PC-9 (cell line): ENCODE measurements around the gene ZNF688. TPM values are rescaled to one million over a fixed set of nuclear protein-coding genes. Genes with fewer than 3 reads are reported as not detected.
"Not testable (repeated sequence)": the region's sequence is repeated elsewhere in the genome, so short reads cannot be mapped to it uniquely, and the experiment has no call there.

Experiments
- BruUV-seq: library from RNA; stranded (reverse); fragments of 400-500 nt; replicated peaks from 2 replicates; lab custom pipeline; 2021; lab: Mats Ljungman, UMichigan
- CTCF ChIA-PET: fragments of 300-600 bp; sonication (Branson Sonifier 250); formaldehyde crosslinking; loops from one replicate; lab custom pipeline; 2022; ENCODE audit warnings: antibody characterized with exemption; lab: Charles Lee
- POLR2A ChIA-PET: fragments of 300-600 bp; sonication (Branson Sonifier 250); formaldehyde crosslinking; loops from one replicate; lab custom pipeline; 2022; ENCODE audit warnings: antibody characterized with exemption; ENCODE audit not compliant: unreplicated experiment; lab: Charles Lee
- DNase-seq, 2 experiments: peaks; one replicate each; pipeline versions ENCODE4 v3.0.0 to v3.0.0-alpha.2; 2015 to 2022; ENCODE audit warnings: mixed read lengths in 1 of 2
- H2AFZ ChIP-seq: fragments of 200-600 bp; sonication (generic); 2 replicates; pipeline ENCODE4 v1.8.1; 2017; ENCODE audit warnings: antibody characterized with exemption
- H3F3A ChIP-seq: fragments of 200-600 bp; sonication (generic); 2 replicates; pipeline ENCODE4 v1.8.1; 2017; ENCODE audit warnings: antibody characterized with exemption, mild to moderate bottlenecking, low read depth; ENCODE audit not compliant: insufficient read depth
- H3K27ac ChIP-seq: fragments of 200-600 bp; sonication (generic); 2 replicates; pipeline ENCODE4 v1.6.1; 2016; ENCODE audit warnings: mixed run types
- H3K27me3 ChIP-seq: fragments of 200-600 bp; sonication (generic); 2 replicates; pipeline ENCODE4 v1.6.1; 2016; ENCODE audit warnings: low read depth, mixed run types; ENCODE audit not compliant: insufficient read depth
- H3K36me3 ChIP-seq: fragments of 200-600 bp; sonication (generic); 2 replicates; pipeline ENCODE4 v1.6.1; 2016; ENCODE audit warnings: low read depth, mixed run types
- H3K4me1 ChIP-seq: fragments of 200-600 bp; sonication (generic); replicated peaks from 2 replicates; pipeline ENCODE4 v1.6.1; 2016; ENCODE audit warnings: mixed run types; ENCODE audit not compliant: insufficient read depth
- H3K4me2 ChIP-seq: fragments of 200-600 bp; sonication (generic); 2 replicates; pipeline ENCODE4 v1.6.1; 2017; ENCODE audit warnings: mixed run types
- H3K4me3 ChIP-seq: fragments of 200-600 bp; sonication (generic); 2 replicates; pipeline ENCODE4 v1.6.1; 2016; ENCODE audit warnings: mixed run types
- H3K79me2 ChIP-seq: fragments of 200-600 bp; sonication (generic); 2 replicates; pipeline ENCODE4 v1.6.1; 2017; ENCODE audit warnings: low read depth, mixed run types
- H3K9me2 ChIP-seq: fragments of 200-600 bp; sonication (generic); 2 replicates; pipeline ENCODE4 v1.8.1; 2017; ENCODE audit warnings: mild to moderate bottlenecking; ENCODE audit not compliant: insufficient read depth
- H3K9me3 ChIP-seq: fragments of 200-600 bp; sonication (generic); 2 replicates; pipeline ENCODE4 v1.8.1; 2016; ENCODE audit warnings: low read depth; ENCODE audit not compliant: insufficient read depth
- H4K20me1 ChIP-seq: fragments of 200-600 bp; sonication (generic); 2 replicates; pipeline ENCODE4 v1.8.1; 2017; ENCODE audit not compliant: insufficient read depth
- CTCF ChIP-seq: fragments of 200-600 bp; sonication (generic); conservative IDR thresholded peaks from 2 replicates; pipeline ENCODE4 v1.6.1; 2017; ENCODE audit warnings: mixed run types, antibody characterized with exemption, mild to moderate bottlenecking, moderate library complexity
- EZH2 ChIP-seq: fragments of 200-600 bp; sonication (generic); IDR thresholded peaks from 2 replicates; pipeline ENCODE4 v1.8.0; 2017; ENCODE audit warnings: antibody characterized with exemption, low read depth
- intact Hi-C: fragments of 100-400 bp; cut with micrococcal nuclease; formaldehyde crosslinking; loops from one replicate; pipeline ENCODE4 v1.10.0; 2022; ENCODE audit not compliant: unreplicated experiment
- total RNA-seq: library from RNA; stranded (reverse); gene quantifications from 2 replicates; pipeline ENCODE4 v1.2.3, GENCODE V29; 2021

Gene ZNF688
- total RNA-seq, 1 experiment from 2014 or later, result 13.1 TPM

- ChIA-PET CTCF (no interaction called here), POLR2A (interaction anchor here (0.7 kb wide), 1 partner anchor 102 kb away, joined by 7 read pairs; no protein-coding TSS in a partner anchor)
- TF ChIP-seq EZH2 (no peak), CTCF (no peak)
- no peak overlapping the region for H3K4me2 ChIP-seq
- H3K27ac ChIP-seq, result no peak overlapping the region
- H3K79me2 ChIP-seq, result no peaks in the 10 kb centered on the region
- DNase-seq, result no peak
- intact Hi-C loops, result no loop called here
- H3K4me1 ChIP-seq, result 0 out of 2 replicates have a peak, but pooled peaks cover 8% of the 10 kb centered on the region
- H3K9me2 ChIP-seq, result no peaks in the 10 kb centered on the region
- BruUV-seq, result no TSS peak
- H3K9me3 ChIP-seq, result no peaks in the 10 kb centered on the region
- no peak overlapping the region for H3K4me3 ChIP-seq
- no peaks in the 10 kb centered on the region for H3K27me3 ChIP-seq
- no peak overlapping the region for H2AFZ ChIP-seq
- no peaks in the 10 kb centered on the region for H4K20me1 ChIP-seq
- H3F3A ChIP-seq, result peaks cover 10% of the 10 kb centered on the region; the same call in 1 of the 2 replicates
- no peaks in the 10 kb centered on the region for H3K36me3 ChIP-seq
Measured at GRCh38 chr16:30543067-30543466, 28.4 kb downstream of the ZNF688 start.

DNA sequence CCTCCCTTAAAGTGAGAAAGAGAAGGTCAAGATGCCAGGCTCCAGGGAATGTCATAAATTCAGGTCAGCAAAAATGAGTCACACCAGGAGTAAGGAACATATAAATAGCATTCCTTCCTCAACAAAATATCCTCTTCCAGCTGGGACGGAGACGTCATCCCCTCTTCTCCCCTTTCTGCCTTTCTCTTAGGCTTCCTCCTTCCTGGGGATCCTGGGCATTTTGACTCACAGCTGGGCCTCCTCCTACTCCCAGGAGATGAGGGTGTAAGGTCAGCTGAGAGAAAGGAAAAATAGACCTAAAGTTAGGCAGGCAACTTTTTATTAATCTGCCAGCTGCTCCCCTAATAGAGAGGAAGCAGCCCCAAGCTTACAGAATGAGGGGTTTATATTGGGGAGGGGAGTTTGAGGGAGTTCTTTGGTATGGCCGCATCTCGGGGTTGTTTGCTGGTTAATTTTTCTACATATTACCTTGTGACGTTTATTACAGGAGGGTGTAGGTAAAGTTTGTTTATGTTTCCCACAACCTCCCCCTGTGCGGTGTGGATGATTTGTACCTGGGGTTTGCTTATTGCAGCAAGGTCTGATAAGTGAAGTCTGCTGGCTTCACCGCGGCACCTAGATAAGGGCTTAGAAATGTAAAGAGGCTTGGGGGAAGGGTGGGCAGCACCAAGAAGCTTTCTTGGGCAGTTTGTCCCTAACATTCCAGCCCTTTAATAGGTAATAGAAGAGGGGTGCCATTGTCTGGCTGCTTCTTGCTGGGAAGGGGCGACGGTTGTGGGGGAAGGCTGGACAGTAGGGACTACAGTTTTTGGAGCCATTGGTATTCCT lies 29.8 kb downstream of the ZNF688 start:
- Histone ChIP-seq H3K27me3 (no peaks in the 10 kb centered on the region), H3K9me3 (no peaks in the 10 kb centered on the region), H2AFZ (no peak overlapping the region), H3K4me1 (0 out of 2 replicates have a peak, but pooled peaks cover 8% of the 10 kb centered on the region), H4K20me1 (no peaks in the 10 kb centered on the region), H3K79me2 (peaks cover 4% of the 10 kb centered on the region; the same call in 1 of the 2 replicates), H3K9me2 (no peaks in the 10 kb centered on the region), H3F3A (peaks cover 10% of the 10 kb centered on the region; the same call in 1 of the 2 replicates), H3K36me3 (no peaks in the 10 kb centered on the region), H3K4me3 (no peak overlapping the region), H3K27ac (no peak overlapping the region), H3K4me2 (no peak overlapping the region)
- no peak for DNase-seq
- TF ChIP-seq CTCF, result no peak
- no peak for TF ChIP-seq EZH2
- BruUV-seq, result no TSS peak
- ChIA-PET CTCF (no interaction called here), POLR2A (no interaction called here)
- intact Hi-C loops, result no loop called here

DNA sequence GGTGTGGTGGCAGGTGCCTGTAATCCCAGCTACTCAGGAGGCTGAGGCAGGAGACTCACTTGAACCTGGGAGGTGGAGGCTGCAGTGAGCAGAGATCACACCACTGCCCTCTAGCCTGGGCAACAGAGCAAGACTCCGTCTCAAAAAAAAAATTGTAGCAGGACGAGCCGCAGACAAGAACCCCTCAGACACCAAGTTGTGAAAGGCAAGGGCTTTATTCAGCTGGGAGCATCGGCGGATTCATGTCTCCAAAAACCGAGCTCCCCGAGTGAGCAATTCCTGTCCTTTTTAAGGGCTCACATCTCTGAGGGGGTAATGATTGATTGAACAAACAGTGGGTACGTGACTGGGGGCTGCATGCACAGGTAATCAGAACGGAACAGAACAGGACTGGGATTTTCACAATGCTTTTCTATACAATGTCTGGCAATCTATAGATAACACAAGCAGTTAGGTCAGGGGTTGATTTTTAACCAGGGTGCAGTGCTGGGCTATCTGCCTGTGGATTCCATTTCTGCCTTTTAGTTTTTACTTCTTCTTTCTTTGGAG lies 30.5 kb downstream of the ZNF688 start:
- H3K79me2 ChIP-seq, result peaks cover 10% of the 10 kb centered on the region
- H2AFZ ChIP-seq, H3K9me3 ChIP-seq, intact Hi-C loops, H4K20me1 ChIP-seq, H3K27me3 ChIP-seq, H3K4me2 ChIP-seq, H3K4me3 ChIP-seq, H3K9me2 ChIP-seq, H3K36me3 ChIP-seq, BruUV-seq, H3K27ac ChIP-seq, DNase-seq: not testable (repeated sequence)
- ChIA-PET CTCF (interaction anchor here (0.7 kb wide), 1 partner anchor 18 kb away, joined by 5 read pairs; no protein-coding TSS in a partner anchor), POLR2A (interaction anchor here (0.7 kb wide), 1 partner anchor 475 kb away, joined by 3 read pairs; the partner anchor contains the start of gene ALDOA)
- peaks cover 15% of the 10 kb centered on the region for H3K4me1 ChIP-seq
- peaks cover 14% of the 10 kb centered on the region for H3F3A ChIP-seq

DNA sequence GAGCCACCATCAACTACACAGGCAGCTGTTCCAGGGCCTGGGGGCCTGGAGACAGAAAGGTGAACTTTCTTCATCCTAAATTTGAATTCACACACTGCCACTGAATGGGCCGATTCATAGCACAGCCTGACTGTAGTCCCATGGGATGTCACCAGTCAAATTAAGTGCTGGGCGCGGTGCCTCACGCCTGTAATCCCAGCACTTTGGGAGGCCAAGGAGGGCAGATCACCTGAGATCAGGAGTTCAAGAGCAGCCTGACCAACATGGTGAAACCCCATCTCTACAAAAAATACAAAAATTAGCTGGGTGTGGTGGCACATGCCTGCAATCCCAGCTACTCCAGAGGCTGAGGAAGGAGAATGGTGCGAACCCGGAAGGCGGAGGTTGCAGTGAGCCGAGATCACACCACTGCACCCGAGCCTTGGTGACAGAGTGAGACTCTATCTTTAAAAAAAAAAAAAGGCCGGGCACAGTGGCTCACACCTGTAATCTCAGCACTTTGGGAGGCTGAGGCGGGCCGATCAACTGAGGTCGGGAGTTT lies 31.5 kb downstream of the ZNF688 start:
- H3K9me2 ChIP-seq, DNase-seq, H3K4me3 ChIP-seq, H3K9me3 ChIP-seq, H3K36me3 ChIP-seq, H2AFZ ChIP-seq, BruUV-seq, H4K20me1 ChIP-seq, H3K4me2 ChIP-seq, intact Hi-C loops, H3K27me3 ChIP-seq: not testable (repeated sequence)
- peaks cover 16% of the 10 kb centered on the region for H3F3A ChIP-seq
- H3K4me1 ChIP-seq, result peaks cover 19% of the 10 kb centered on the region
- POLR2A ChIA-PET, result interaction anchor here (0.7 kb wide), 1 partner anchor 491 kb away, joined by 22 read pairs; no protein-coding TSS in a partner anchor
- CTCF ChIA-PET, result interaction anchor here (0.7 kb wide), 1 partner anchor 17 kb away, joined by 5 read pairs; no protein-coding TSS in a partner anchor
- H3K79me2 ChIP-seq, result peaks cover 20% of the 10 kb centered on the region
- peak overlapping the region; percentile 32; the same call in 1 of the 2 replicates for H3K27ac ChIP-seq
